ENCODE measurements around the gene PGAM2. TPM values are rescaled to one million over a fixed set of nuclear protein-coding genes. Genes with fewer than 3 reads are reported as not detected.
A peak's percentile ranks its signal among the peaks of the same experiment; 100 is the strongest.
"Not testable (repeated sequence)": the region's sequence is repeated elsewhere in the genome, so short reads cannot be mapped to it uniquely, and the experiment has no call there.

The PGAM2 gene
- total RNA-seq, 1 donor from 2014 or later, result 0.44 TPM

DNA sequence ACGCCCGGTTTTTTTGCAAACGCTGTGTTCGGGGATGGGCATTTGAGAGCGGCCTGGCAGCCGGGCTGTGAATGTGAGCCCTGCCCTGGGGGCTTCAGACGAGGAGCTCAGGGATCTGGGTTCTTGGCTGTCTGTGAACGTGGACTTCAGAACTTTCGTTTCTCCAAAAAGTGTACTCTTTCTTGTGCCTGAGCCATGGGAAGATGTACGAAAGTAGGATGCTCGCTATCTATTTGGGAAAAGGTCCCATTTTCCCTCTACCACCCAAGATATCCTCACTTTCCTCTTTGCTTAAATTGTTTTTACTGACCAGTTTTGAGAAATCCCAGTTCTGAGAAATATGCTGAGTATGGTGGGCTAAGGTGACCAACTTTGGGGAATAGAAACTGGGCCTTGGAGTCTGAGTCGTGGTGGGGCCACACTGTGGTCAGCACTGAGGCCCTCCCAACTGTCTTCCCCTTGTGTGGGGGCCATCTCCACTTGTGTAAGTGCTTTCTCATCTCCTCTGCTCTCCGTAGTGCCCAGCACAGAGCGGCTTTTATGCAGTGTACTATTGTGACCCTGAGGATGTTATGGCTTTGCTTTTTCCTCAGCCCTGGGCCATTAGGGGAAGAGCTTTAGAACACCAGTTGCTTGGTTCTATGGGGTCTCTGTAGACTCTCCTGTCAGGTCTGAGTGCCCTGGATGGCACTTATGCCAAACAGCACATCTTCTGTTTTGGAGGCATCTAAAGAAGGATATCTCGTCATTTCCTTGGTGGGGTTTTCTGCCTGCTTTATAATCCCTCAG lies 19.9 kb downstream of the PGAM2 start:
- intact Hi-C loops (cut with DNase I), result no loop called here
- Histone ChIP-seq H3K36me3 (peaks cover 26% of the 10 kb centered on the region), H3K4me3 (peak overlapping the region; percentile 100), H3K27me3 (ENCODE audit: low read depth) (no peaks in the 10 kb centered on the region), H3K4me1 (peaks cover 57% of the 10 kb centered on the region), H3K9me3 (no peaks in the 10 kb centered on the region), H3K27ac (peak overlapping the region; percentile 99)
- TF ChIP-seq, protein P1, sequence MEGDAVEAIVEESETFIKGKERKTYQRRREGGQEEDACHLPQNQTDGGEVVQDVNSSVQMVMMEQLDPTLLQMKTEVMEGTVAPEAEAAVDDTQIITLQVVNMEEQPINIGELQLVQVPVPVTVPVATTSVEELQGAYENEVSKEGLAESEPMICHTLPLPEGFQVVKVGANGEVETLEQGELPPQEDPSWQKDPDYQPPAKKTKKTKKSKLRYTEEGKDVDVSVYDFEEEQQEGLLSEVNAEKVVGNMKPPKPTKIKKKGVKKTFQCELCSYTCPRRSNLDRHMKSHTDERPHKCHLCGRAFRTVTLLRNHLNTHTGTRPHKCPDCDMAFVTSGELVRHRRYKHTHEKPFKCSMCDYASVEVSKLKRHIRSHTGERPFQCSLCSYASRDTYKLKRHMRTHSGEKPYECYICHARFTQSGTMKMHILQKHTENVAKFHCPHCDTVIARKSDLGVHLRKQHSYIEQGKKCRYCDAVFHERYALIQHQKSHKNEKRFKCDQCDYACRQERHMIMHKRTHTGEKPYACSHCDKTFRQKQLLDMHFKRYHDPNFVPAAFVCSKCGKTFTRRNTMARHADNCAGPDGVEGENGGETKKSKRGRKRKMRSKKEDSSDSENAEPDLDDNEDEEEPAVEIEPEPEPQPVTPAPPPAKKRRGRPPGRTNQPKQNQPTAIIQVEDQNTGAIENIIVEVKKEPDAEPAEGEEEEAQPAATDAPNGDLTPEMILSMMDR (IDR thresholded peaks at IDR 0.05), result no peak
- no peak for ATAC-seq
- no peak for DNase-seq

DNA sequence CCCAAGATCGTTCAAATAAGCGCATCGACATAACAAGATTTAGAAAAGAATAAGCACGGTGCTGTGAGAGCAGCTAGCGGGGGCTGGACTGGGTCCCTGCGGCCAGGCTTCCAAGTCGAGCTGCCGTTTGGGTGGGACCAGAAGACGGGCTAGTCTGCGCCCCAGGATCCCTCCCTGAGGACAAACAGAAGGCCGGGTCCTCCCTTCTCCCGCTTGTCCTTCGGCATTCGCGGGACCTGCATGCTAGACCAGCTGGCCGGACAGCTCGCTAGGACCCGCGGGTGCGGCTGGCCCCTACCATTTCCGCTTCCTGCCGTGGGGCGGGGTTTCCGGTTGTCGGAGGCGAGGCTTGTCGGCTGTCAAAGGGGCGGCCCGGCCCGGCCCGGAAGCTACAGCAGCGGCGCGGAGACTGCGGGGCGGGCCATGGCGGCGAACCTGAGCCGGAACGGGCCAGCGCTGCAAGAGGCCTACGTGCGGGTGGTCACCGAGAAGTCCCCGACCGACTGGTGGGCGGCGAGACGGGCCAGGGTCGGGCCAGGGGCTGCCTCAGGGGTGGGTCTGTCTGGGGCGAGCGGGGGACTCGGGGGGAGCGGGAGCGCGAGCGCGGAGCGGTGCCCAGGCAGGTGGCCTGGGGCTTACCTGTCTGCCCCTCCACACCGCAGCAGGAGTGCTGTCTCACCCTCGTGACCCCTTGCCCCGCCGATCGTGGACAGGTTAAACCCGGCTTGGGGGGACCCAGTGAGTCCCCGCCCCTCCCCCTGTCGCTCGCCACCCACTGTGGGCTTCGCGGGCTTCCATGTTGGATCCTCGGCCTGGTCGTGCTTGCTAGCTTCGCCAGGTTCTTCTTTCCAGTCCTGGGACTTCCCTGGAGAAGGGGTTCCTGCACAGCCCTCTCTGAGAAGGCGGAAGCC lies 20.8 kb downstream of the PGAM2 start, which contains the start of gene DBNL:
Gene DBNL, plus strand, starts transcription at position 388 of the 911 bp plus-strand sequence. Its CDS starts 36 bp downstream, at position 424.
- intact Hi-C loops (cut with DNase I), result no loop called here
- Histone ChIP-seq H3K4me3 (peak within 1 kb of the TSS; percentile 100), H3K36me3 (peaks cover 17% of the 10 kb centered on the region), H3K4me1 (peaks cover 52% of the 10 kb centered on the region), H3K9me3 (no peaks in the 10 kb centered on the region), H3K27ac (peak within 1 kb of the TSS; percentile 99), H3K27me3 (ENCODE audit: low read depth) (no peaks in the 10 kb centered on the region)
- TF ChIP-seq, protein P1 (IDR thresholded peaks at IDR 0.05), result no peak
- ATAC-seq, result peak; percentile 91 to 96
- DNase-seq, result peak; percentile 98

DNA sequence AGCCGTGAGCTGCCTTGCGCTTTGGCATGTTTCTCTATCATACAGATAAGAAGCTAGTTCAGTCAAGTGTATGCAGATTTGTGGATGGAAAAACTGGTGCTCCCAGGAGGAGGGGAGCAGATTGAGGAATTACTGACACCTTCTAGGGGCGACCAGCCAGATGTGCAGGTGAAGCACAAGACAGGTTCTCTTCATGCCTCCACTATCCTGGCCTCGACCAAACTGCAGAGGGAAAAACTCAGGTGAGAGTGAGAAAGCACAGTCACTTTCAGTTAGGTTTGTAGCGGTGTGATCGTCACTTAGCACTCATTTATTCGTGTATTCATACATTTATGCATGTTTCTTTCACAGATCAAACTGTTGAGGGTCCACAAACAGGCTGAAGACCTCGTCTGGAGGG lies 21.5 kb downstream of the PGAM2 start:
- peaks cover 45% of the 10 kb centered on the region for H3K4me1 ChIP-seq
- H3K36me3 ChIP-seq, result peaks cover 16% of the 10 kb centered on the region
- intact Hi-C loops (cut with DNase I), result no loop called here
- H3K27ac ChIP-seq, result peak overlapping the region; percentile 99
- no peak for ATAC-seq
- H3K4me3 ChIP-seq, result peak overlapping the region; percentile 100
- H3K27me3 ChIP-seq (ENCODE audit: low read depth), result no peaks in the 10 kb centered on the region
- TF ChIP-seq, protein P1 (IDR thresholded peaks at IDR 0.05), result no peak
- DNase-seq, result no peak
- H3K9me3 ChIP-seq, result no peaks in the 10 kb centered on the region

DNA sequence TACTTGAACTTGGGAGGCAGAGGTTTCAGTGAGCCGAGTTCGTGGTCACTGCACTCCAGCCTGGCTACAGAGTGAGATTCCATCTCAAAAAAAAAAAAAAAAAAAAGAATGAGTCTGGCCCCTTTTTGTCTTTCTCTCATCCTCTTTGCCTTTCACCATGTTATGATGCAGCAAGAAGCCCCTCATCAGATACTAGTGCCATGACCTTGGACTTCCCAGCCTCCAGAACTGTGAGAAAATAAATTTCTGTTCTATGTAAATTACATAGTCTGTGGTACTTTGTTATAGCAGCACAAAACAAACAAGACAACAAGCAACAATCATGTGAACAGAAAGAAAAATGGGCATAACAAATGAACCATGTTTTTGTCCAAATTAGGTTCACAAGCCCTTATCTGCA lies 23.1 kb downstream of the PGAM2 start:
- Histone ChIP-seq H3K9me3 (no peaks in the 10 kb centered on the region), H3K4me3 (no peak overlapping the region), H3K4me1 (peaks cover 30% of the 10 kb centered on the region), H3K27ac (no peak overlapping the region), H3K27me3 (ENCODE audit: low read depth) (no peaks in the 10 kb centered on the region), H3K36me3 (peaks cover 11% of the 10 kb centered on the region)
- TF ChIP-seq, protein P1 (IDR thresholded peaks at IDR 0.05), result no peak
- ATAC-seq, result no peak
- intact Hi-C loops (cut with DNase I), result no loop called here
- DNase-seq, result no peak

DNA sequence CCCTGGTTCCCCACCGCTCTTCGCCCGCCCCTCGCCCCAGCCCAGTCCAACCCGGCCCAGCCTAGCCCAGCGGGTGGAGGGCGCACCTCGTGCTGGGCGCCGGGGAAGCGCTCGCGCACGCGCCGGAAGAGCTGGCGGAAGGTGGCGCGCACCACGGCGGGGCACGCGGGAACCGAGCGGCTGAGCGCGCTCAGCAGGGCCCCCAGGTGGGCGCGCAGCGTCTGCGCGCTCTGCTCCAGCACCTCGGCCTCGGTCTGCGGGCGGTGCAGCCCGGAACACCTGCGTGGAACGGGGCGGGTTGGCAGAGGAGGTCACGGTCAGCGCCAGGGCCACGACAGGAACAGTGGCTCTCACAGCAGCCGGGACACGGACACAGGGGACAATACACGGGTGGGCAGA lies 24.9 kb downstream of the PGAM2 start:
- Histone ChIP-seq H3K4me3 (peak overlapping the region; percentile 43), H3K4me1 (peaks cover 13% of the 10 kb centered on the region), H3K27ac (peak overlapping the region; percentile 36)
- H3K36me3 ChIP-seq; DNase-seq; intact Hi-C loops (cut with DNase I); H3K27me3 ChIP-seq (ENCODE audit: low read depth); H3K9me3 ChIP-seq: not testable (repeated sequence)
- peak; percentile 48 to 63 for ATAC-seq
- TF ChIP-seq, protein P1 (IDR thresholded peaks at IDR 0.05), result peak; percentile 19

DNA sequence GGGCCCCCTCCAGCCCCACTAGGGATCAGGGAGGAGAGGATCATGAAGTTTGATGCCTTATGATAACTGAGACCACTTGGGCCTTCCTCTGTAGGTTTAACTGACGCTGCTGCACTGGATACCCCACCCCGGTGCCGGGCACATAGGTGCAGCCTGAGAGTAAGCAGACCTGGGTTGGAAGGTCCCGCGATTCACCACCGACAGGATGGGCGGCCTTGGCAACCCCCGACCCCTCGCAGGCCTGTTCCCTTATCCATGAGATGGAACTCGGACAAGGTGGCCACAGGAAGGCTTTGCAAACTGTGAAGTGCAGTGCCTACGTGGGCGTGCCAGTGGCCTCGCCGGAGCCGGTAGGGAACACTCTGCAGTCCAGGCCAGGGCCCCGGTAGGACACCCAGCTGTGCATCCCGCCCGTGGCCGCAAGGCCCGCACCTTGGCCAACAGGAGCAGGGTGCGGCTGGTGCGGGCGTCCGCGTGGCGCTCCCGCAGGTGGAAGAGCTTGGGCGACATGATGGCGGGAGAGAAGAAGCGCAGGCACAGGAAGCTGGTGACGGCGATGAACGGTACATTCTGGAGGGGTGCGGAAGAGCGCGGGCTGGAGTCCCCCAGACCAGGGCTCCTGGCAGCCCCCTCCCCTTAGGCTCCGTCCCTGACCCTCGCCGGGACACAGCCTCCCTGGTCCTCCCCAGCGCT lies 25.4 kb downstream of the PGAM2 start:
- intact Hi-C loops (cut with DNase I); H3K36me3 ChIP-seq; H3K4me1 ChIP-seq; H3K9me3 ChIP-seq; H3K27me3 ChIP-seq (ENCODE audit: low read depth); DNase-seq: not testable (repeated sequence)
- peak; percentile 1 to 2 for ATAC-seq
- H3K27ac ChIP-seq, result peak overlapping the region; percentile 36
- peak overlapping the region; percentile 43 for H3K4me3 ChIP-seq

DNA sequence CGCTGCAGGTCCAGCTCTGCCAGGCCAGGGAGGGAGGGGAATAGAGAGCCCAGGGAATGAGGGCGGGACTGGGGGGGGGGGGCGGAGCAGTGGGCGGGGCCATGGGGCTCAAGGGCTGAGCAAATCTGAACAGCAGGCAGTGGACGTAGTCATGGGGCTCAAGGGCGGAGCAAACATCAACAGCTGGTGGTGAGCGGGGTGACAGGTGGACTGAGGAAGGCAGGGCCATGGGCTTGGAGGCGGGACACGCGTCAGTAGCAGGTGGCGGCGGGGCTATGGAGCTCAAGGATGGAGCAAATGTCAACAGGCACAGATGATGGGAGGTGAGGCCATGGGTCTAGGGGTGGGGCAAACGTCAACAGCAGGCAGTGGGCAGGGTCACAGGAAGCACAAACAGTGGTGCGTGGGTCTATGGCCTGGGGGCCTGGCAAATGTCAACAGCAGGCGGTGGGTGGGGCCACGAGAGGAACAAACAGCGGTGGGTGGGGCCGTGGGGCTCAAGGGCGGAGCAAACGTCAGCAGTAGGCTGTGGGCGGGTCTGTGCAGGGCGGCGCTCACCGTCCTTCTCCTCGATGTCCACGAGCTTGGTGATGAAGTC lies 26.3 kb downstream of the PGAM2 start:
- H3K9me3 ChIP-seq; H3K27me3 ChIP-seq (ENCODE audit: low read depth); H3K4me1 ChIP-seq; H3K27ac ChIP-seq; intact Hi-C loops (cut with DNase I); H3K36me3 ChIP-seq: not testable (repeated sequence)
- peak; percentile 94 for ATAC-seq
- peak; percentile 98 for DNase-seq
- H3K4me3 ChIP-seq, result peak overlapping the region; percentile 39

Data from lower lobe of right lung (tissue), 2 donors.